K562 (cell line): Measurements from ENCODE around the gene KCNE1. TPM values are rescaled to one million over a fixed set of nuclear protein-coding genes. Genes with fewer than 3 reads are reported as not detected.

Experiments
- ATAC-seq: fragments of 200-7000 bp; cut with Tn5 transposase; 3 replicates; pipeline ENCODE4 v1.9.1; 2020; ENCODE audit warnings: moderate library complexity
- BruUV-seq: library from RNA; stranded (reverse); fragments of 400-500 nt; replicated peaks from 2 replicates; lab custom pipeline; 2021; lab: Mats Ljungman, UMichigan
- CTCF ChIA-PET: fragments of 300-600 bp; formaldehyde crosslinking; extraction: SDS; loops from one replicate; lab custom pipeline; 2021; ENCODE audit warnings: low intra/inter-chr PET ratio; lab: Yijun Ruan, JAX
- POLR2A ChIA-PET: fragments of 300-600, 350-650 bp; sonication (Branson Sonifier 250); formaldehyde crosslinking; extraction: SDS; loops from one replicate; lab custom pipeline; 2021; ENCODE audit warnings: antibody characterized with exemption, inconsistent platforms; lab: Yijun Ruan, JAX
- DNase-seq, 4 experiments: peaks; one replicate each; pipeline versions ENCODE4 v3.0.0 to v3.0.0-alpha.2; 2011 to 2018; ENCODE audit warnings: low spot score in 3 of 4, mixed read lengths in 3 of 4; ENCODE audit errors: extremely low read depth in 1 of 4
- FAIRE-seq: peaks from 2 replicates; lab custom pipeline; 2011; peaks lifted over from hg19 to GRCh38; lab: Jason Lieb, UNC
- H2AFZ ChIP-seq: 2 replicates; pipeline ENCODE4 v1.6.0; 2011; ENCODE audit warnings: low read depth, low read length, control low read depth, inconsistent platforms
- H3K27ac ChIP-seq: fragments of 200-600 bp; 3 replicates; pipeline ENCODE4 v1.8.0; 2011; ENCODE audit warnings: low read depth, mild to moderate bottlenecking, control low read depth, inconsistent platforms, low read length, moderate library complexity, mixed read lengths; ENCODE audit errors: extremely low read depth
- H3K27me3 ChIP-seq, 2 experiments: fragments of 300-600 bp in 1 of 2; 2 replicates in 1 of 2; 3 replicates in 1 of 2; pipeline versions ENCODE4 v1.6.0 to v1.8.0; 2011; ENCODE audit warnings: inconsistent platforms in 2 of 2, low read length in 2 of 2, mild to moderate bottlenecking in 1 of 2, mixed read lengths in 1 of 2, moderate library complexity in 1 of 2; ENCODE audit not compliant: control insufficient read depth in 2 of 2, insufficient read depth in 2 of 2
- H3K36me3 ChIP-seq: fragments of 300-600 bp; 3 replicates; pipeline ENCODE4 v1.8.0; 2011; ENCODE audit warnings: mild to moderate bottlenecking, low read length, inconsistent platforms; ENCODE audit not compliant: control insufficient read depth, insufficient read depth
- H3K4me1 ChIP-seq, 2 experiments: fragments of 200-600 bp in 1 of 2; replicated peaks in 1 of 2; 2 replicates in 1 of 2; 3 replicates in 1 of 2; pipeline versions ENCODE4 v1.5.1 to v1.8.0; 2011; ENCODE audit warnings: inconsistent platforms in 2 of 2, low read length in 2 of 2, mild to moderate bottlenecking in 1 of 2, mixed read lengths in 1 of 2, moderate library complexity in 1 of 2; ENCODE audit not compliant: control insufficient read depth in 2 of 2, insufficient read depth in 2 of 2
- H3K4me2 ChIP-seq: 2 replicates; pipeline ENCODE4 v1.6.1; 2011; ENCODE audit warnings: low read length, control low read depth, inconsistent platforms, mixed read lengths; ENCODE audit not compliant: insufficient read depth
- H3K4me3 ChIP-seq: fragments of 200-600 bp; sonication (generic), shearing (Covaris generic); 2 replicates; pipeline ENCODE4 v1.5.1; 2016; ENCODE audit warnings: control low read depth, inconsistent platforms
- H3K79me2 ChIP-seq: fragments of 200-600 bp; 3 replicates; pipeline ENCODE4 v1.8.0; 2011; ENCODE audit warnings: low read length, inconsistent platforms; ENCODE audit not compliant: control insufficient read depth, insufficient read depth
- H3K9ac ChIP-seq, 2 experiments: 2 replicates each; pipeline versions ENCODE4 v1.6.0 to v1.6.1; 2011; ENCODE audit warnings: low read depth in 2 of 2, low read length in 2 of 2, control low read depth in 1 of 2, inconsistent platforms in 1 of 2, mild to moderate bottlenecking in 1 of 2, mixed read lengths in 1 of 2; ENCODE audit not compliant: insufficient read depth in 1 of 2
- H3K9me1 ChIP-seq: one replicate; pipeline ENCODE4 v1.6.0; 2011; ENCODE audit warnings: inconsistent platforms, mild to moderate bottlenecking, low read length, moderate library complexity; ENCODE audit not compliant: control insufficient read depth, insufficient read depth
- H3K9me3 ChIP-seq: replicated peaks from 2 replicates; pipeline ENCODE4 v1.5.1; 2011; ENCODE audit warnings: low read depth, low read length, inconsistent platforms; ENCODE audit not compliant: control insufficient read depth, insufficient read depth
- H4K20me1 ChIP-seq: replicated peaks from 2 replicates; pipeline ENCODE4 v1.6.1; 2011; ENCODE audit warnings: low read length, inconsistent platforms, mixed read lengths; ENCODE audit not compliant: control insufficient read depth, insufficient read depth
- BMI1 ChIP-seq: fragments of 150-350 bp; IDR thresholded peaks from 2 replicates; pipeline ENCODE4 v1.6.1; 2014; ENCODE audit warnings: low read length
- DDX20 ChIP-seq: fragments of 450-650 bp; IDR thresholded peaks from 2 replicates; pipeline ENCODE4 v1.6.1; 2016; ENCODE audit warnings: missing genetic modification characterization, low read depth, mild to moderate bottlenecking, missing compliant biosample characterization, moderate library complexity
- FOXP1 ChIP-seq: sonication (generic); formaldehyde crosslinking; IDR thresholded peaks from 2 replicates; pipeline ENCODE4 v1.8.0; 2022; ENCODE audit warnings: mild to moderate bottlenecking, missing genetic modification reagents
- HDAC1 ChIP-seq, 2 experiments: fragments of 450-650 bp; IDR thresholded peaks; 2 replicates each; pipeline ENCODE4 v1.6.1; 2016 to 2017; ENCODE audit warnings: inconsistent platforms in 1 of 2, mild to moderate bottlenecking in 1 of 2, moderate library complexity in 1 of 2
- HMG20B ChIP-seq: fragments of 250-450 bp; sonication (Bioruptor Pico); IDR thresholded peaks from 2 replicates; pipeline ENCODE4 v1.5.0; 2021; ENCODE audit warnings: mild to moderate bottlenecking
- MAFG ChIP-seq: fragments of 450-650 bp; conservative IDR thresholded peaks from 2 replicates; pipeline ENCODE4 v1.6.1; 2016; ENCODE audit warnings: missing genetic modification characterization, missing compliant biosample characterization
- MEF2A ChIP-seq: IDR thresholded peaks from 2 replicates; pipeline ENCODE4 v1.6.1; 2011; ENCODE audit warnings: low read depth, mild to moderate bottlenecking, low read length, moderate library complexity; ENCODE audit not compliant: control insufficient read depth
- MTA1 ChIP-seq: fragments of 450-650 bp; IDR thresholded peaks from 2 replicates; pipeline ENCODE4 v1.6.1; 2017; ENCODE audit warnings: borderline replicate concordance
- NELFE ChIP-seq: IDR thresholded peaks from 2 replicates; pipeline ENCODE4 v1.6.1; 2011; ENCODE audit warnings: mild to moderate bottlenecking; ENCODE audit not compliant: insufficient read depth, insufficient read length
- NONO ChIP-seq, 2 experiments: fragments of 200-400 bp in 1 of 2; fragments of 450-650 bp in 1 of 2; formaldehyde crosslinking in 1 of 2; IDR thresholded peaks; 2 replicates each; pipeline ENCODE4 v1.6.1; 2017; ENCODE audit warnings: low read depth in 2 of 2, mild to moderate bottlenecking in 2 of 2, moderate library complexity in 2 of 2, low read length in 1 of 2
- PCBP1 ChIP-seq: fragments of 200-400 bp; formaldehyde crosslinking; IDR thresholded peaks from 2 replicates; pipeline ENCODE4 v1.6.1; 2018; ENCODE audit warnings: mild to moderate bottlenecking, low read depth, low read length; ENCODE audit not compliant: poor library complexity, severe bottlenecking
- PML ChIP-seq: IDR thresholded peaks from 2 replicates; pipeline ENCODE4 v1.6.1; 2012; ENCODE audit warnings: low read length, inconsistent platforms
- YY1 ChIP-seq, 3 experiments: IDR thresholded peaks; 2 replicates each; pipeline ENCODE4 v1.6.1; 2011; ENCODE audit warnings: low read length in 2 of 3, mild to moderate bottlenecking in 2 of 3, moderate library complexity in 2 of 3, borderline replicate concordance in 1 of 3, control low read depth in 1 of 3, low read depth in 1 of 3; ENCODE audit not compliant: insufficient read depth in 3 of 3, insufficient replicate concordance in 2 of 3, control insufficient read depth in 1 of 3, insufficient read length in 1 of 3; ENCODE audit errors: extremely low read depth in 1 of 3
- ZNF408 ChIP-seq: fragments of 250-450 bp; sonication (Bioruptor Pico); IDR thresholded peaks from 2 replicates; pipeline ENCODE4 v1.4.0; 2020; ENCODE audit warnings: low read depth, mild to moderate bottlenecking, moderate library complexity
- ZNF431 ChIP-seq: sonication (generic); formaldehyde crosslinking; IDR thresholded peaks from 2 replicates; pipeline ENCODE4 v1.8.0; 2022; ENCODE audit warnings: mild to moderate bottlenecking, missing genetic modification reagents
- WGBS: fragments of 100-300 bp; shearing (Covaris generic); methylation state at CpG from one replicate; pipeline ENCODE4 v1.1.6; 2016; ENCODE audit warnings: low coverage, mixed read lengths; ENCODE audit not compliant: insufficient coverage; ENCODE audit errors: missing lambda C conversion rate; 5-methylcytosine and 5-hydroxymethylcytosine counted together
- in situ Hi-C: fragments of 300-500 bp; cut with MboI; formaldehyde crosslinking; loops from 4 replicates; pipeline ENCODE4 v1.15.0; 2018; ENCODE audit warnings: inconsistent platforms, mixed read lengths
- intact Hi-C: fragments of 100-400 bp; cut with micrococcal nuclease; formaldehyde crosslinking; loops from 2 replicates; pipeline ENCODE4 v1.14.2; 2022
- polyA plus RNA-seq, 8 experiments: library from polyadenylated mRNA; depleted of rRNA in 4 of 8; stranded (reverse) in 5 of 8; unstranded in 3 of 8; fragments of >200 nt; fragmentation: Nextera tagmentation in 2 of 8; fragmentation: Illumina TruSeq in 1 of 8; extraction: Ambion mirVana in 2 of 8; extraction: Trizol in 1 of 8; gene quantifications; 2 replicates each; pipeline versions ENCODE4 v1.2.1 to v1.2.3, GENCODE V29; 2011 to 2014; ENCODE audit warnings: inconsistent platforms in 1 of 8, missing spikeins in 1 of 8
- total RNA-seq, 7 experiments: library from RNA; depleted of rRNA in 6 of 7; stranded (reverse); fragments of >200 nt in 6 of 7; fragmentation: Illumina TruSeq in 2 of 7; extraction: Trizol in 2 of 7; gene quantifications; 2 replicates each; pipeline versions ENCODE4 v1.2.1 to v1.2.3, GENCODE V29; 2011 to 2021; ENCODE audit warnings: low replicate concordance in 1 of 7
- TF ChIP-seq, protein P1 (sequence below): IDR thresholded peaks from 2 replicates; pipeline ENCODE4 v1.6.1; 2012; ENCODE audit warnings: low read depth, low read length, improper control_type of control experiment, borderline replicate concordance

The KCNE1 gene
- total and polyA plus RNA-seq, 9 of the 15 experiments (the other 6 are each of a cell fraction or from before 2014, with no cell fraction given) = 0.05 to 0.22 (median 0.11) TPM; not detected in 3

GRCh38 chr21:34521561-34521960, 9.6 kb upstream of the KCNE1 start:
- H3K9me3 ChIP-seq = no peaks in the 10 kb centered on the region
- H4K20me1 ChIP-seq = no peaks in the 10 kb centered on the region
- no peak for FAIRE-seq
- no peak for TF ChIP-seq MAFG (tag)
- no peak for TF ChIP-seq PML
- TF ChIP-seq PCBP1 = no peak
- no peak for TF ChIP-seq FOXP1 (CRISPR knock-in tag)
- no peak for TF ChIP-seq HDAC1 (IDR thresholded peaks at IDR 0.05)
- no peak for TF ChIP-seq MEF2A
- no peak for TF ChIP-seq HMG20B (CRISPR knock-in tag)
- TF ChIP-seq DDX20 = no peak
- no peak for TF ChIP-seq YY1 (IDR thresholded peaks at IDR 0.05; ENCODE audit: borderline replicate concordance in 1 of 3, control insufficient read depth in 1 of 3, extremely low read depth in 1 of 3, insufficient read depth in 3 of 3, insufficient read length in 1 of 3, insufficient replicate concordance in 2 of 3, low read depth in 1 of 3, low read length in 2 of 3)
- TF ChIP-seq NELFE = no peak
- TF ChIP-seq NONO (IDR thresholded peaks at IDR 0.05; ENCODE audit: low read depth in 2 of 2, low read length in 1 of 2) = no peak
- no peak for TF ChIP-seq ZNF431 (CRISPR knock-in tag)
- TF ChIP-seq, protein P1, sequence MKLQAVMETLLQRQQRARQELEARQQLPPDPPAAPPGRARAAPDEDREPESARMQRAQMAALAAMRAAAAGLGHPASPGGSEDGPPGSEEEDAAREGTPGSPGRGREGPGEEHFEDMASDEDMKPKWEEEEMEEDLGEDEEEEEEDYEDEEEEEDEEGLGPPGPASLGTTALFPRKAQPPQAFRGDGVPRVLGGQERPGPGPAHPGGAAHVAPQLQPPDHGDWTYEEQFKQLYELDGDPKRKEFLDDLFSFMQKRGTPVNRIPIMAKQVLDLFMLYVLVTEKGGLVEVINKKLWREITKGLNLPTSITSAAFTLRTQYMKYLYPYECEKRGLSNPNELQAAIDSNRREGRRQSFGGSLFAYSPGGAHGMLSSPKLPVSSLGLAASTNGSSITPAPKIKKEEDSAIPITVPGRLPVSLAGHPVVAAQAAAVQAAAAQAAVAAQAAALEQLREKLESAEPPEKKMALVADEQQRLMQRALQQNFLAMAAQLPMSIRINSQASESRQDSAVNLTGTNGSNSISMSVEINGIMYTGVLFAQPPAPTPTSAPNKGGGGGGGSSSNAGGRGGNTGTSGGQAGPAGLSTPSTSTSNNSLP = no peak
- TF ChIP-seq MTA1 = no peak
- TF ChIP-seq BMI1 = no peak
- TF ChIP-seq ZNF408 (CRISPR knock-in tag) = no peak
- intact Hi-C loops (no loop called here), in situ Hi-C loops (no loop called here)
- H3K9ac ChIP-seq = no peak overlapping the region
- CTCF ChIA-PET = no interaction called here
- ATAC-seq = no peak
- H3K4me1 ChIP-seq = peaks cover 0 to 5% of the 10 kb centered on the region in 2 experiments; a peak in 1 of 5 replicates
- no peak overlapping the region for H3K4me2 ChIP-seq
- no peaks in the 10 kb centered on the region for H3K36me3 ChIP-seq
- no peak overlapping the region for H3K27ac ChIP-seq
- no peaks in the 10 kb centered on the region for H3K79me2 ChIP-seq
- peaks cover 0 to 7% of the 10 kb centered on the region in 2 experiments; a peak in 2 of 5 replicates for H3K27me3 ChIP-seq
- no peak overlapping the region for H2AFZ ChIP-seq
- no peak for DNase-seq
- 90% methylated on average over 6 of the region's 7 CpGs for WGBS
- POLR2A ChIA-PET = interaction anchor here (0.7 to 0.9 kb wide), 2 partner anchors 13 to 82 kb away, joined by 3 to 4 read pairs; no protein-coding TSS in a partner anchor
- no peaks in the 10 kb centered on the region for H3K9me1 ChIP-seq
- no TSS peak for BruUV-seq
- H3K4me3 ChIP-seq = no peak overlapping the region
